AG10803 (cell line): Measurements from ENCODE around the gene HIRA.
"Not testable (repeated sequence)": the region's sequence is repeated elsewhere in the genome, so short reads cannot be mapped to it uniquely, and the experiment has no call there.

ENCODE experiments used
- DNase-seq: peaks from one replicate; pipeline ENCODE4 v3.0.0; 2010; ENCODE audit warnings: low read depth
- H3K4me3 ChIP-seq: 2 replicates; pipeline ENCODE4 v1.5.1; 2011; ENCODE audit warnings: mild to moderate bottlenecking, low read length, control low read depth
- CTCF ChIP-seq: conservative IDR thresholded peaks from 2 replicates; pipeline ENCODE4 v1.5.1; 2011; ENCODE audit warnings: mild to moderate bottlenecking, low read length, control low read depth, inconsistent platforms

Gene HIRA

DNA sequence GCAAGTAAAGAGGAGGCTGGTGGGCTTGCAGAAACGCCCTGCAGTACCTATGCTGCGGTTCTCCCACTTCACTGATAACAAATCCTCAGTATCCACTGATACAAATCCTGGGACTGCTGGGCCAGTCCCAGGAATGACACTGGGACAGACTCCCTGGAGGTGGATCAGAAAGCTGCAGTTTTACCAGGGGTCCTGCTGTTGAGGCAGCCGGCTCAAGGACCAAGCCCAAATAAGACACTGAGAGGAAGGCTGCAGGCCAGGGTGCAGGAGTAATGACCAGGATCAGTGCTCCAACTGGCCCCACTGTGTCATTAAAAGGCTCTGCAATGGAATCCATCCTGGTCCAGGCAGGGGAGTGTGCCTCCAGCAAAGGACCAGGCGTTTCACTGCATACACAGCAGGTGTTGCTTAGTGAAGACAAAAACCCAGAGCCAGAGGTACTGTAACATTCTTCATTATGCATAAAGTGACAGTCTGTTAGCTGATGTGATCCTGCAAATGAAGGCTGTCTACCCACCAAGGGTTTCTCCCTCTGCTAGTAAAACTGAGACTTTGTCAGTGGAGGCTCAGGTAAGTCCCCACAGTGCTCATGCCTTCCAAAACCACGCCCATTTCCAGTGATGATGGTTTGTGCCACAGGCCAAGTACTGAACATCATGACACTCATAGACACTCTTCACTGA, 17.3 kb upstream of the HIRA start:
- no peak overlapping the region for H3K4me3 ChIP-seq
- no peak for DNase-seq
- TF ChIP-seq CTCF = no peak

- no peak for TF ChIP-seq CTCF
- peak; percentile 55 for DNase-seq
- peak overlapping the region; percentile 80 for H3K4me3 ChIP-seq
These were observed 16.6 kb upstream of the HIRA start for GRCh38 chr22:19448076-19448607.

DNA sequence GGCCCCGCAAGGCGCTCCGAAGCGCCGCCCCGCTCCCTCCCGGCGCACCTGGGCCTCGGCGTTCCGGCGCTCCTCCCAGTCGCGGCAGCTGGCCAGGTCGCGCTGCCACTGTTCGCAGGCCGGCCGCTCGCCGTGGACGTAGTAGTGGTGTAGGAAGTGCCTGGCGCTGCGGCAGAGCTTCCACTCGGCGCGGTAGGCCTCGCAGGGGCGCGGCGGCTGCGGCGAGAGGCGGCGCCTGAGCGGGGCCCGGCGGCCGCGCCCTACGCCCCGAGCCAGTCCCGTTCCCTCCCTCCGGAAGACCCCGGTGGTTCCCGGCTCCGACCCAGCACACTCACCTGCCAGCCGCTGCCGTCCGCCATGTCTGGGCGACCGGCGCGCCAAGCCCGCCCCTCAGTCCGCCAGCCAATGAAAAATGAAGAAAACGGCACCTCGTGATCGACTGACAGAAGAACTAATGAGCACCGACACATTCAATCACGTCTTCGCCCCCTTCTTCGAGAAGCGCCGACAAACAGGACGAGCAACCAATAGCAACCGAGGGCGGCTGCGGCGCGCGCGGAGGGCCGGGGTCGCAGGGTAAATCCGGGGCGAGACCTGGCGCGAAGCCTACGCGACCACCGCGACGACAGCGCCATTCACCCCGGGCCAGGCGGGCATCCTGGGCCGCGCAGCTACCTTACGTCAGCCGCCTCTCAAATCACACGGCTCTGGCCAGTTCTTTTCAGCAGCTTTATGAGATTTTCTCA, 16.0 kb upstream of the HIRA start, which contains the start of gene C22orf39:
Gene C22orf39 (minus strand): TSS at position 382 of the 746 bp plus-strand sequence. CDS start 23 bp downstream, at position 359.
- H3K4me3 ChIP-seq = peak within 1 kb of the TSS; percentile 80
- no peak for TF ChIP-seq CTCF
- peak; percentile 92 for DNase-seq

DNA sequence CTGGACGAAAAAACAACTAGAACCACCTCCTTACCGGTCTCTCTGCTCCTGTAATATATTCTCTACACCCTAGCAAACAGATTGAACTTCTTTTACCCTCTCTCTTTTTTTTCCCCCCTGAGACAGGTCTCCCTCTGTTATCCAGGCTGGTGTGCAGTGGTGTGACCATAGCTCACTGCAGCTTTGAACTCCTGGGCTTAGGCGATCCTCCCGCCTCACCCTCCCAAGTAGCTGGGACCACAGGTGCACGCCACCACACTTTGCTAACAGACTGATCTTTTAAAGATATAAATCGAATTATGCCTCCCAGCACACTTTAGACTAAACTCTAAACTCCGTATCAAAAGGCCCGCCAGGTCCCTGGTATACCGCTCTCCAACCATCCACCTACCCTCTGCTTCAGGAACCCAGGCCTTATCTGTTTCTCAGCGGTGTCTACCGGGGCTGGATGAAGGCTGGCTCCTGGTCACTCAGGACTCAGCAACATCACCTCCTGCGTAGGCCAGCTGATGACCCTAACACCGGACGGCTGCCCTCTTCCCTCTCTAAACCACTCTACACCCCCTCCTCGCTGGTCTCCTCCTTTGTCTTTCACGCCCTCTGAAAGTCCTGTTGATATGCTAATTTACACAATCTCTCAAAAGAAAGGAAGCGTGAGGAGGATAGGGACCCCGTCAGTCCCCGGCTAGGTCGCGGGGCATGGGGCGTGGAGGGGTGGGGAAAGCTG, 15.2 kb upstream of the HIRA start:
- H3K4me3 ChIP-seq = peak overlapping the region; percentile 80
- no peak for DNase-seq
- no peak for TF ChIP-seq CTCF

GRCh38 chr22:19445279-19445982, 13.9 kb upstream of the HIRA start:
- DNase-seq, H3K4me3 ChIP-seq: not testable (repeated sequence)

DNA sequence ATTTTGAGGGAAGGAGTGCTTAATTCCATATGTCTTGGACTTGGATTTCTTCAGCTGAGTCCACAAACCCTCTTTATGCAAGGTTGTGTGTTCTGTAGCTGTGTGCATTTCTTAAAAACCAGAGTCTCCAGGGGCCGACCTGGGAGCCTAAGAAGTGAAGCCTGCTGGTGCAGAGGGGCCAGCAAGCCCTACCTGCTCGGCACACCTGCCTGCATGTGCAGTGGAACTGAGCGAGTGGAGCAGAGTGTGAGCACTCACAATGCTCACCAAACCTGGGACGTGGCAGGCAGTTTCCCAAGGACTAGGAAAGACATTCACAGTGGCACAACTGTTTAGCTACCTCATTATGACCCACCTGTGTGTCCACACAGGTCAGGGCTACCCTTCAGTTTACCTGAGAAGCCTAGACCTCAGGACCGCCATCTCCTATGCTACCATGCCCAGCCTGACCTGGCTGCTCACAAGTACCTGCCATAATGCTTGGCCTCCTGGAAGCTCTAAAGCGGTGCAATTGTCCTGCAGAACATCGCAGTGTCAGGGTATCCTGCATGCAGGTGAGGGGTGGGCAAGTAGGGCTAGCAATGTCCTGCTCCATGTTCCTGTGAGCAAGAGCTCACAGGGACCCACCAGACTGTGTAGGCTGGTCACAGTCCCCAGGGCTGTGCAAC, 12.1 kb upstream of the HIRA start:
- no peak overlapping the region for H3K4me3 ChIP-seq
- TF ChIP-seq CTCF = no peak
- DNase-seq = no peak
